Stimulated activated CD8-positive, alpha-beta memory T cell treated with anti-CD3 and anti-CD28 coated beads, Interleukin-15, amount 100 ng/mL, for 24 hours (primary cell): ENCODE data around the gene TMEM213.
A peak's percentile ranks its signal among the peaks of the same experiment; 100 is the strongest.

Source experiments
- DNase-seq: peaks from one replicate; pipeline ENCODE4 v3.0.0-alpha.2; 2020; ENCODE audit warnings: low read depth

Gene TMEM213

DNA sequence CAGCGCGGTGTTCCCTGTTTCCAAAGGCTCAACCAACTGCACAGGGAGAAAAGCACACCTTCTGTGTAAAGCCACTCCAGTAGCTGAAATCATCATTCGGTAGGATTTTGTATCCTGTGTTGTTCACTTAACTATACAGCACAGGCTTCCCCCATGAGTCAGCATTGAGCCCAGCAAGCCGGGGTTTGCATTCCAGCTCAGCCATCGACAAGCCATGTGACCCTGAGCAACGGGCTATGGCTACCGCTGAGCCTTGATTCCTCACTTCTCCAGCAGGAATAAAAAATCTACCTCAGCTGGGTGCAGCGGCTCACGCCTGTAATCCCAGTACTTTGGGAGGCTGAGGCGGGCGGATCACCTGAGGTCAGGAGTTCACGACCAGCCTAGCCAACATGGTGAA lies 44.3 kb downstream of the TMEM213 start:
- DNase-seq: no peak

GRCh38 chr7:138843632-138844580 lies 46.1 kb downstream of the TMEM213 start:
- no peak for DNase-seq

GRCh38 chr7:138845711-138846110 lies 47.9 kb downstream of the TMEM213 start:
- DNase-seq: no peak

- no peak for DNase-seq
These were observed 50.5 kb downstream of the TMEM213 start for GRCh38 chr7:138848056-138848980.

- DNase-seq: no peak
These were observed 51.9 kb downstream of the TMEM213 start for GRCh38 chr7:138849701-138850100.

GRCh38 chr7:138852469-138852868 lies 54.7 kb downstream of the TMEM213 start:
- DNase-seq: no peak

GRCh38 chr7:138853448-138853847 lies 55.7 kb downstream of the TMEM213 start:
- DNase-seq: no peak

DNA sequence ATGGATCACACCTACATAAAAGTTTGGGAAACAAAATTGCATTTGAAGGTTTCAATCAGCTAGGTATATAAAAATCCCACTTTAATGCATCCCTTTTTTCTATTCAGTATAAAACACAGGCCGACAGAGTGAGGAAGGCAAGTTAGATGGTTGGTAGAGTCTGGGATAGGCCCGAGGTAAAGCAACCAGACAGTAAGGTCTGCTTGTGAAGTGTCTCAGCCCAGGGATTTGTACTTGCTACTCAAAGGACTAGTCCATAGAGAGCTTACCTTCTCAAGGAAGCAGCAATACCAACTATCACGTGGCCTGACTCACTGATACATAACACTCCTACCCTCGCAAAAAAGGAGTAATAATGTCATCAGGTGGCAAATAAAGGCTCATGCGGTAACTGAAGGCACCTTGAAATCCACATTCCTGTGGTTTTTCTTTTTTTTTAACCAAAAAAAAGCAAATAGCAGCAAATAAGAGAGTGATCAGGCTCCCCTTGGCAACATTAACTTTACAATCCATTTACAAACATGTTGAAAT lies 56.4 kb downstream of the TMEM213 start:
- no peak for DNase-seq

- DNase-seq: no peak
These were observed 59.9 kb downstream of the TMEM213 start for GRCh38 chr7:138857728-138858127.

DNA sequence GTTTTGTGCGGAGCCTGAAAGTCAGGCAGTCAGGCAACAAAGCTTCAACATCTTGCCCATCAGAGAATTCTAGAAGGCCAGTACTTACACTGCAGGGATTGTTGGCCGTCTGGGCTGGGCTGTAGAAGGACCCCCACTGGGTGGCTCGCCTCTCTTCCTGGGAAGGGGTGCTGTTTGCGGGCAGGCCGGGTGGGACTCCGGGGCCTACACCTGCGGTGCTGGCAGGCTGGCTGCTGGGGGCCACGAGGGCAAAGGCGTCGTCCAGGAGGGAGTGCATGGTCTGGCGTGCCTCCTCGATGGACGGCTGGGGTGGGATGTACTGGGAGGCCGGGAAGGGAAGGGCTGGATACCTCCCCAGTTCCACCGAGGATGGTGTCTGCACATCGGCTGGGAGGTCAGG lies 63.3 kb downstream of the TMEM213 start:
- no peak for DNase-seq

GRCh38 chr7:138863931-138864330 lies 66.1 kb downstream of the TMEM213 start:
- no peak for DNase-seq

GRCh38 chr7:138864667-138865066 lies 66.9 kb downstream of the TMEM213 start:
- DNase-seq: no peak

DNA sequence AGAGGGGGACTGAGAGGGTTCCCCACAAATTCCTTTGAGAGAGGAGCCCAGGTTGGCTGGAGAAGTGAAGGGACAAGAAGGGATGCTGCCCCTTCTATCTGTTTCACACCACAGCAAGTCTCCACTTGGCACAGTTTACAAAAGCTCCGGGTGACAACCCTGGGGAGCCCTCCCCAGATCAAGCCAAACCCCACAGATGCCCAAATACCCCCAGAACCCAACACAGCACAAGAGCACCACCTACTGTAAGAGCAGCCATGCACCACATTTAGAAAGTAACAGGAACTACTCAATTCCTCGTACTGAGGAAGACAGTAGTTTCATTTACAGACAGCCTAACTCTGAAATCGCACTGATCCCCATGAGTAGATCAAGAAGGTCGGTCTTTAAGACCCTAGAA lies 68.0 kb downstream of the TMEM213 start:
- DNase-seq: no peak

GRCh38 chr7:138866353-138866752 lies 68.6 kb downstream of the TMEM213 start:
- DNase-seq: no peak

DNA sequence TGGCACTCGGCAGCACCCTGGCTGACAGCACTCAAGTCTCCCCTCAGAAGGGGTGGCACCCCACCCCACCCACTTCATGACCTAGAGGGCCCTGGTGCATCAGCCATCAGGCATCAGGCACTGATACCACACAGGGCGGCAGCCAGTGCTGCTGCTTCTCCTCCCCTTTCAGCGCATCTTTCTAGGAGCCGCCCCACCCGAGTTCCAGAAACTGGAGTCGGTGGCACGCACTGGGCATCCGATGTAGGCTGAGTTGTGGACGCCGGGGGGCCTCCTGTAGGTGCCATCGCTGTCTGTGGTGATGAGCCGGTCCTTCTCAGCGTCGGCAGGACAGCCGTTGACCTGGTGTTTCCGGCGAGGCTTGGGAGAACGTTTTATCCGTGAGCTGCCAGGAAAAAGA lies 70.0 kb downstream of the TMEM213 start:
- DNase-seq: no peak

DNA sequence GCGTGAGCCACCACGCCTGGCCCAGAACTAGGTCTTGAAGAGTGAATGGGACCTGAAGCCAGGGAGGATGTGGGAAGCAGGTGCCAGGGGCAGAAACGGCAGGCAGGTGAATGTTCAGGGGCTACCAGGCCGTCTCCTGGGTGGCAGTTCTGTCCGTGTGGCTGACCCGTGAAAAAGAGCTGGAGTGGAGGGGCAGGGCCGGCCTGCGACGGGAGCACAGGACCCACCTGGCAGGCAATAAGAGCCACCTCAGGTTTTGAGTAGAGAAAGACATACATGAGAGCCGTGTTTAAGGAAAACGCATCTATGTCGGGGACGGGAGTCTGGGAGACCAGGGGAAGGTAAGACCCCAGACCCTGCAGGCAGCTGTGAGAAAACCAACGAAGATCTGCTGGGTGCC lies 70.9 kb downstream of the TMEM213 start:
- DNase-seq: no peak

DNA sequence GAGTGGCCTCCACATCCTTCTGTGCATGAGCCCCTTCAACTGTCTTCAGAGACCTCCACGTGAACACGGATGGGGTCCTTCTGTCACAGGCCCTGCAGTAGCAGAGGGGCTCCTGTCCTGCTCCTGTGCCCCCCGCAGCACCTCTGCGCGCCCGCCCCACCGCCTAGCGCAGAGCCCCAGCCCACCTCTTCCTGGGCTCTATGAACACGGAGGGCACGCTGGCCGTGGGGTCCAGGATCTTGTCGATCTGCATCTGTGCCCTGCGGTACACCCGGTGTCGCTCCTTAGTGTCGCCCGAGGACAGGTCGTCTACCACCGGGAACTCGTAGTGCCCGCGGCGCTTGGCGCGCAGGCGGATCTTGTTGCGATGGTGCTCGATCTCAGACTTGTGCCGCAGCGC lies 71.6 kb downstream of the TMEM213 start:
- DNase-seq: no peak

- no peak for DNase-seq
These were observed 73.4 kb downstream of the TMEM213 start for GRCh38 chr7:138871065-138871813.

GRCh38 chr7:138871814-138872090 lies 74.0 kb downstream of the TMEM213 start:
- no peak for DNase-seq

GRCh38 chr7:138872576-138872975 lies 74.8 kb downstream of the TMEM213 start:
- DNase-seq: no peak

DNA sequence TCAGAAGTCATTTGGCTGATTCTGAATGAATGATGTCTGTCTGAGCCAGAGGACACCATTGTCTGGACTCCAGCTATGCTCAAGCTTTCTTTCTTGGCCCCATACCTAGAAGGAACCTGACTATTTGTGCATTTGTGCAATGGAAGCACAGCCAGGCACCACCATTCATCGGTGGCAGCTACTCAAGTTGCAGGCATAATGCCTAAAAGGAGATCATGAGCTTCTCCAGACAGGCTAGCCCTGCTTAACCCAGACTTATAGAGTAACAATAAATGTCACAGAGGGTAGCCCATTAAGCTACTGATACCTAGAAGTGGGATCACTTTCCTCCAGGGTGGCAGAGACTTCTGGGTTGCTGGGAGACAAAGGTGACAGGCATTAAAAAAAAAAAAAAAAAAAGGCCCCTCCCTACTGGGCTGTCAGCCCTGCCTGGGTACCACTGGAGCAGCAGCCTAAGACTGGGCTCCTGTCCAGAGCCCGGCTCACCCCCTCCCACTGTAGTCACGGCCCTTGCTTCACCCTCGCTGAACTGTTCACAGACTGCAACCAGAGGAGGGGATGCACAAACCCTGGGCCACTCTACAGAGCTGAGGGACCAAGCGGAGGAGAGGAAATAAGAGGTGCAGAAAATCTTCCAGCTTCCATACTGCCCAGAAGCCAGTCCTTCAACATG lies 75.6 kb downstream of the TMEM213 start:
- no peak for DNase-seq

GRCh38 chr7:138875794-138876193 lies 78.0 kb downstream of the TMEM213 start:
- peak; percentile 10 for DNase-seq
